Esophagus (tissue), 2 donors: ENCODE measurements around the gene ANKS1A. TPM values are rescaled to one million over a fixed set of nuclear protein-coding genes. Genes with fewer than 3 reads are reported as not detected.
"Not testable (repeated sequence)": the region's sequence is repeated elsewhere in the genome, so short reads cannot be mapped to it uniquely, and the experiment has no call there.

Experiments
- H3K27ac ChIP-seq, 2 donors: one replicate each; pipeline ENCODE4 v1.5.1; 2013; ENCODE audit warnings: low read depth in 2 of 2, mild to moderate bottlenecking in 2 of 2, inconsistent platforms in 1 of 2, low read length in 1 of 2, moderate library complexity in 1 of 2
- H3K27me3 ChIP-seq, 2 donors: one replicate each; pipeline ENCODE4 v1.6.1; 2013; ENCODE audit warnings: low read length in 2 of 2, control low read depth in 1 of 2, mild to moderate bottlenecking in 1 of 2; ENCODE audit not compliant: insufficient read depth in 2 of 2, control insufficient read depth in 1 of 2
- H3K36me3 ChIP-seq, 2 donors: one replicate each; pipeline ENCODE4 v1.6.1; 2013; ENCODE audit warnings: low read length in 1 of 2; ENCODE audit not compliant: control insufficient read depth in 2 of 2, insufficient read depth in 2 of 2
- H3K4me1 ChIP-seq, 2 donors: one replicate each; pipeline ENCODE4 v1.6.1; 2013; ENCODE audit warnings: low read length in 1 of 2; ENCODE audit not compliant: control insufficient read depth in 2 of 2, insufficient read depth in 2 of 2
- H3K4me3 ChIP-seq, 2 donors: one replicate each; pipeline ENCODE4 v1.5.1; 2013; ENCODE audit warnings: low read length in 2 of 2, mild to moderate bottlenecking in 2 of 2, low read depth in 1 of 2, moderate library complexity in 1 of 2
- H3K9me3 ChIP-seq, 2 donors: one replicate each; pipeline ENCODE4 v1.6.1; 2013; ENCODE audit warnings: mild to moderate bottlenecking in 2 of 2, low read depth in 1 of 2, low read length in 1 of 2, moderate library complexity in 1 of 2; ENCODE audit not compliant: control insufficient read depth in 2 of 2, insufficient read depth in 1 of 2
- WGBS, 2 donors: extraction: QIAGEN DNeasy Blood & Tissue Kit; methylation state at CpG; one replicate each; pipeline ENCODE4 v1.1.7; 2013; 5-methylcytosine and 5-hydroxymethylcytosine counted together
- polyA plus RNA-seq, 2 donors: library from polyadenylated mRNA; stranded (reverse); fragments of 200-250 nt; gene quantifications; one replicate each; pipeline ENCODE4 v1.2.3, GENCODE V29; 2013
- donor health status: healthy with polysubstance abuse.
- donor health status: Bipolar disorder and iron deficiency.

Gene ANKS1A
- polyA plus RNA-seq, 2 donors, result 6.3 to 7.7 TPM

DNA sequence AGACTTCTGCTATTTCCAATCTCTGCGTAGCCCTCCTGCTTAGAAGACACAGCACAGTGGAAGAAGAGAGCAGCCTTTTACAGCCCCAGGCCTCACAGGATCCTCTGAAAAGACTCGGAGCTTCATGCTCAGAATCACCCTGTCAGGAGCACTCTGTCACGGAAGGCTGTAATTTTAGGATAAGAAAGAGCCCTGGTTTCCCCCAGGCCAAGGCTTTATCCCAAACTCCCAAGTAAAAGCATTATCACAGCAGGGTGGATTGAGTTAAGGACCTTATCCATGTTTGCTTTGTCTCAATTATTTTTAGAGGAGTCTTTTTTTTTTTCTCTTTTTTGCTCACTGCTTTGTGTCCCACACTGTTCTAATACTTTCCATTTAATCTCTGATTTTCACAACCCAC is 39.2 kb downstream of the ANKS1A start:
- 92 to 93% methylated on average over 3 of the region's 3 CpGs for WGBS, 2 donors
- no peak overlapping the region for H3K4me3 ChIP-seq
- no peaks in the 10 kb centered on the region for H3K4me1 ChIP-seq
- no peaks in the 10 kb centered on the region for H3K27me3 ChIP-seq
- no peak overlapping the region for H3K27ac ChIP-seq
- no peaks in the 10 kb centered on the region for H3K36me3 ChIP-seq
- no peaks in the 10 kb centered on the region for H3K9me3 ChIP-seq

DNA sequence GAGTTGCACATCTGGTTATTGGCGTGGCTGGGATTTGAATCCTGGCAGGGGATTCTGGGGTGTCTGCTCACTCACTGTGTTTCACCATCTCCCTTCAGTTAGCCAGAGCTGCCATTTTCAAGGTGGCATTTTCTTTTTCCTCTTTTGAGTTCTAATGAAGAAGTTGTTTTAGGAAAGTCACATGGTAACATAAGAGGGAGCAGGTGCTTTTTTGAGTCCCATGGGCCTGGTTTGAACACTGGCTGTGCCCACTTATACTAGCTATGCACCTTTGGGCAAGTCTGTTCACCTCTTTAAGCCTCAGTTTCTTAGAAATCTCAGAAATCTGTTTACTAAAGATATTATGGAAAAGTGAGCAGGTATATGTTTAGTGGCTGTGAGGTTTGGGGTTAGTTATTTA is 39.6 kb downstream of the ANKS1A start:
- no peaks in the 10 kb centered on the region for H3K4me1 ChIP-seq
- H3K36me3 ChIP-seq, result no peaks in the 10 kb centered on the region
- 93 to 94% methylated on average over 1 of the region's 1 CpG for WGBS, 2 donors
- H3K27ac ChIP-seq, result no peak overlapping the region
- H3K9me3 ChIP-seq, result no peaks in the 10 kb centered on the region
- H3K27me3 ChIP-seq, result no peaks in the 10 kb centered on the region
- H3K4me3 ChIP-seq, result no peak overlapping the region

DNA sequence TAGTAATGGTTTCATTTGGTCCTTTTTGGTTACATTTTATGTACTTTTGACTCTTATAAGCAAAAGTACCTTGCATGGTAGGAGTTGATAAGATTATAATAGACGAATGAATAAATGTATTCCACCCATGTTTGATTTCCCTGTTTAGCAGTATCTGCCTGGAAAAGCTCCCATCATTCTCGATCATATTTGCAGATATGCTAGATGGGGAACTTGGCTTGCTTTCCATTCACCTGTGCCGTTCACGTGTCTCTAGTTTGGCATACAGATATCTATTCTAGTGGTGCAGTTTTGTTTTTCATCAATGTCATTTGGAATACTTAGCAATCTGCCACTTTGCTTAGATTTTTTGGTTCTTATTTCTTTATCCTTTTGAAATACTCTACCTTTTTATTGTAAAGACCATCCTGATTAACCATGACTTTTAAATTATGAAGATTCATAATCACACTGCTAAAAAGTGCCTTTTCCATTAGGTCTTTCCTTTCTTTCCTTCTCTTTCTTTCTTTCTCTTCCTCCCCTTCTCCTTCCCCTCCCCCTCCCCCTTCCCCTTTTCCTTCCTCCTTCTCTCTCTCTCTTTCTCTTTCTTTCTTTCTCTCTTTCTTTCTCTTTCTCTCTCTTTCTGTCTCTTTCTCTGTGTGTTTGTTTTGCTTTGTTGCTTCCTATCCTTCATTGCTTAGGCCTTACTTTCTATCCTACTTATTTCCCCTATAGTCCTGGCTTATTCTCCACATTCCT is 40.4 kb downstream of the ANKS1A start:
- no peaks in the 10 kb centered on the region for H3K9me3 ChIP-seq
- no peak overlapping the region for H3K27ac ChIP-seq
- WGBS, 2 donors, result 62 to 75% methylated on average over 4 of the region's 4 CpGs
- H3K4me3 ChIP-seq, result no peak overlapping the region
- H3K4me1 ChIP-seq, result no peaks in the 10 kb centered on the region
- no peaks in the 10 kb centered on the region for H3K36me3 ChIP-seq
- H3K27me3 ChIP-seq, result no peaks in the 10 kb centered on the region

DNA sequence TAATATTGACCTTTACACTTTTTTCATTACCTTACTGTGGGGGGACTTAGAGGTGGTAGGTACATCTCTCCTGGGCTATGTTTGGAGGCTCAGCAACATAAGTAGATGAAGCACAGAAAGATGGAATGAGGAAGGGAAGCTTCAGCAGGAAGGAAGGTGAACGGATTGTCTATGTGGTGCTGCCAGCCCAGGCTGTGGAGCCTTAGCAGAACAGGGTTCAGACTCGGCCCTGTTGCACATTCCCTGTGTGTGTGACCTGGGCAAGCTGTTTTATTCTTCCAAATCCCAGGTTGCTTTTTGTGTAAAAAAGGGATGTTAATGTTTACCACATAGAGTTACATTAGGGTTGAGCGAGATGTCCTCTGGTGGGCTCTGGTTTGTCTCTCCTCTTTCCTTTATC is 41.2 kb downstream of the ANKS1A start:
- no peaks in the 10 kb centered on the region for H3K27me3 ChIP-seq
- no peak overlapping the region for H3K27ac ChIP-seq
- H3K9me3 ChIP-seq, result no peaks in the 10 kb centered on the region
- WGBS, 2 donors, result 82 to 86% methylated on average over 3 of the region's 3 CpGs
- H3K4me1 ChIP-seq, result no peaks in the 10 kb centered on the region
- H3K4me3 ChIP-seq, result no peak overlapping the region
- H3K36me3 ChIP-seq, result no peaks in the 10 kb centered on the region

DNA sequence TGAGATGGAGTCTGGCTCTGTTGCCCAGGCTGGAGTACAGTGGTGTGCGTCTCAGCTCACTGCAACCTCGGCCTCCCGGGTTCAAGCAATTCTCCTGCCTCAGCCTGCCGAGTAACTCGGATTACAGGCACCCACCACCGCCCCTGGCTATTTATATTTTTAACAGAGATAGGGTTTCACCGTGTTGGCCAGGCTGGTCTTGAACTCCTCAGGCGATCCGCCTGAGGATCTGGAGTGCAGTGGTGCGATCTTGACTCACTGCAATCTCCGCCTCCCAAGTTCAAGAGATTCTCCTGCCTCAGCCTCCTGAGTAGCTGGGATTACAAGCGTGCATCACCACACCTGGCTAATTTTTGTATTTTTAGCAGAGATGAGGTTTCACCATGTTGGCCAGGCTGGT is 43.1 kb downstream of the ANKS1A start:
- not testable (repeated sequence) for H3K4me3 ChIP-seq, H3K27ac ChIP-seq, H3K9me3 ChIP-seq, H3K4me1 ChIP-seq, H3K27me3 ChIP-seq, H3K36me3 ChIP-seq
- WGBS, 2 donors, result 97 to 98% methylated on average over 12 of the region's 12 CpGs

DNA sequence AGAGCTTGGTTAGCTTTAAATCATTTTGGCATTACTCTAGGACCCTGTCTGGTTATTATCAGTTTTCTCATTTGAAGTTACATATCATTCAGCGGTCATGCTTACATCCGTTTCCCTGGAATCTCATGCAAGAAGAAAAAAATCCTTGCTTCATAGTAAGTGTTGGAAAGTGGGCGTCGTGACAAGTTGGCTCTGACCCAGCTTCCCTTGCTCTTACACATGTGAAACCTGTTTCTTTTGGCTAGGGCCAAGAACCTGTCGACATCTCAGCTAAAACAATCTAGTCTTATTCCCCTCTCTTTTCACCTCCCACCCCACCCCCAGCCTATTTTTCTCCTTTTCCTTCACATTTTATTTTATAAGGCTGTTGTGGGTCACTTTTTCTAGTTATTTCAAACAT is 45.5 kb downstream of the ANKS1A start:
- H3K4me3 ChIP-seq, result no peak overlapping the region
- H3K36me3 ChIP-seq, result no peaks in the 10 kb centered on the region
- 26 to 28% methylated on average over 5 of the region's 5 CpGs for WGBS, 2 donors
- no peaks in the 10 kb centered on the region for H3K4me1 ChIP-seq
- no peaks in the 10 kb centered on the region for H3K9me3 ChIP-seq
- no peaks in the 10 kb centered on the region for H3K27me3 ChIP-seq
- H3K27ac ChIP-seq, result no peak overlapping the region

DNA sequence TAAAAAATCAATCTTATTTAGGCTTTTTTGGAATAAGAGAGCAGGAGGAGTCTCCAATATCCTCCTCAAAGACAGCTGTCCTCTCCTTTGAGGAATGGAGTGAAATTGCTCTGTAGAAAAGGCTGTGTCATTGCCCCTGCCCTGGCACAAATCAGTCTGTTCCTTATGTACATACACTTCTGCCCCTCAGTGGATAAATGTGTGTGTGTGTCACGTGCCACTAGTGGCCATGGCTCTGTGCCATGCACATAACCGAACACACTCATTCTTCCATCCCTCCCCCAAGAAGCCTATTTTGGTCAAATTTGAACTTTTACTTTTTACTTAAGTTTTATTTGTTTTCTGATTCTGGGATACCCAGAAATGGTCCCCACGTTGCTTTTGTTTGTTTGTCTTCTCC is 49.2 kb downstream of the ANKS1A start:
- H3K4me3 ChIP-seq, result no peak overlapping the region
- H3K4me1 ChIP-seq, result no peaks in the 10 kb centered on the region
- no peak overlapping the region for H3K27ac ChIP-seq
- no peaks in the 10 kb centered on the region for H3K36me3 ChIP-seq
- H3K9me3 ChIP-seq, result no peaks in the 10 kb centered on the region
- H3K27me3 ChIP-seq, result no peaks in the 10 kb centered on the region
- 69 to 75% methylated on average over 3 of the region's 3 CpGs for WGBS, 2 donors

DNA sequence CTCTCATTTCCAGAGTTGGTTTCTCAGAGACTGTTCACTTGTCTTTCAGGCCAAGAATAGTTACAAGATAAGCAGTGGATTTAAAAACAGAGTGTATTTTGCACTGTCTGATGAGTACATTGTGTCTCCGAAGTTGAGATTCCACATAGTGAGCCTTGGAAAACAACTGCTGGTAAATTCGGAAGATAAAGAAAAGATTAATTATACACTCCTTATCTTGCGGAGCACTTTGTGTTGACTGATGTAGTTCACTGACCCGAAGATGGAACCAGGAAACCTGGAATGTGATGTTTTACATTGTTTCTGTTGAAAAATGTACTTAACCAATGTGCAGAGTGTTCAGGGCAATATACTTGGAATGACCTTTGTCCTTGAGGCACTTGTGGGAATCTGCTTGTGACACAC is 51.0 kb downstream of the ANKS1A start:
- no peaks in the 10 kb centered on the region for H3K4me1 ChIP-seq
- H3K9me3 ChIP-seq, result no peaks in the 10 kb centered on the region
- H3K36me3 ChIP-seq, result no peaks in the 10 kb centered on the region
- H3K27me3 ChIP-seq, result no peaks in the 10 kb centered on the region
- no peak overlapping the region for H3K27ac ChIP-seq
- WGBS, 2 donors, result 78 to 89% methylated on average over 4 of the region's 4 CpGs
- H3K4me3 ChIP-seq, result no peak overlapping the region

DNA sequence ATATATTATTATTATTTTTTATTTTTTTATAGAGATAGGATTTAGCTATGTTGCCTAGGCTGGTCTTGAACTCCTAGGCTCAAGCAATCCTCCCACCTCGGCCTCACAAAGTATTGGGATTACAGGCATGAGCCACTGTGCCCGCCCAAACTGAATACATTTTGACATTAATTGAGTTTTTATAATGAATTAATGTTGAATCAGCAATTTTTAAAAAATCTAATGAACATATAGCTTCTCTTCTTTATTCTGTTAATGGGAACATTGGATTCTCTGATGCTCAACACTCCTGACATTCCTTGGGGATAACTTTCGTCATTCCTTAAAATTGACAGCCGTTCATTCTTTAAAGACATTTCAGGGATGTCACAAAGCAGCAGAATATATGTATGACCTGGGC is 52.4 kb downstream of the ANKS1A start:
- no peaks in the 10 kb centered on the region for H3K27me3 ChIP-seq
- 98% methylated on average over 4 of the region's 4 CpGs for WGBS, 2 donors
- H3K27ac ChIP-seq, result no peak overlapping the region
- H3K36me3 ChIP-seq, result no peaks in the 10 kb centered on the region
- no peak overlapping the region for H3K4me3 ChIP-seq
- H3K9me3 ChIP-seq, result no peaks in the 10 kb centered on the region
- H3K4me1 ChIP-seq, result no peaks in the 10 kb centered on the region

DNA sequence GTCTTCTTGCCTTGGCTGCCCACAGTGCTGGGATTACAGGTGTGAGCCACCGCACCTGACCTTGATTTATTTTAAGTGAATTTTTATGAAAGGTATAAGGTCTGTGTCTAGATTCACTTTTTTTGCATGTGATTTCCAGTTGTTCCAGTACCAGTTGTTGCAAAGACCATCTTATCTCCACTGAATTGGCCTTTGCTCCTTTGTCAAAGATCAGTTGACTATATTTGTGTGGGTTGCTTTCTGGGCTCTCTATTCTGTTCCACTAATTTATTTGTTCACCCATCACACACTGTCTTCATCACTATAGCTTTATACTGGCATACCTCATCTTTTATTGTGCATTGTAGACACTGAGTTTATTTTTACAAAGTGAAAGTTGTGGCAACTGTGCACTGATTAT is 56.3 kb downstream of the ANKS1A start:
- H3K9me3 ChIP-seq, result no peaks in the 10 kb centered on the region
- H3K27ac ChIP-seq, result no peak overlapping the region
- H3K4me3 ChIP-seq, result no peak overlapping the region
- no peaks in the 10 kb centered on the region for H3K4me1 ChIP-seq
- no peaks in the 10 kb centered on the region for H3K27me3 ChIP-seq
- 94 to 96% methylated on average over 1 of the region's 1 CpG for WGBS, 2 donors
- no peaks in the 10 kb centered on the region for H3K36me3 ChIP-seq
